AG04450 (cell line): Measurements from ENCODE around the gene PHF14. TPM values are rescaled to one million over a fixed set of nuclear protein-coding genes. Genes with fewer than 3 reads are reported as not detected.
"Not testable (repeated sequence)": the region's sequence is repeated elsewhere in the genome, so short reads cannot be mapped to it uniquely, and the experiment has no call there.

Experiments used
- CTCF ChIA-PET: fragments of 300-600, 350-600 bp; formaldehyde crosslinking; extraction: SDS; loops from one replicate; lab custom pipeline; 2022; ENCODE audit warnings: antibody characterized with exemption, inconsistent platforms; lab: Charles Lee
- POLR2A ChIA-PET: fragments of 350-600 bp; formaldehyde crosslinking; extraction: SDS; loops from one replicate; lab custom pipeline; 2021; ENCODE audit warnings: antibody characterized with exemption, inconsistent platforms; lab: Yijun Ruan, JAX
- DNase-seq: peaks from one replicate; pipeline ENCODE4 v3.0.0-alpha.2; 2011; ENCODE audit warnings: low read depth, low spot score
- H3K27ac ChIP-seq: one replicate; pipeline ENCODE4 v1.5.1; 2012; ENCODE audit warnings: low read depth, low read length, control low read depth
- H3K27me3 ChIP-seq: one replicate; pipeline ENCODE4 v1.6.0; 2012; ENCODE audit warnings: low read length; ENCODE audit not compliant: control insufficient read depth, insufficient read depth
- H3K4me3 ChIP-seq: 2 replicates; pipeline ENCODE4 v1.5.1; 2011; ENCODE audit warnings: mild to moderate bottlenecking, low read depth, low read length, control low read depth
- H3K9me3 ChIP-seq: 2 replicates; pipeline ENCODE4 v1.5.1; 2012; ENCODE audit warnings: low read length; ENCODE audit not compliant: control insufficient read depth, insufficient read depth
- polyA plus RNA-seq: library from polyadenylated mRNA; depleted of rRNA; stranded (reverse); fragments of >200 nt; gene quantifications from 2 replicates; pipeline ENCODE4 v1.2.3, GENCODE V29; 2011
- TF ChIP-seq, protein P1 (sequence below): IDR thresholded peaks from 2 replicates; pipeline ENCODE4 v1.5.1; 2011; ENCODE audit warnings: low read depth, low read length, control low read depth, inconsistent platforms

Gene PHF14
- polyA plus RNA-seq, 1 experiment = 26.2 TPM

DNA sequence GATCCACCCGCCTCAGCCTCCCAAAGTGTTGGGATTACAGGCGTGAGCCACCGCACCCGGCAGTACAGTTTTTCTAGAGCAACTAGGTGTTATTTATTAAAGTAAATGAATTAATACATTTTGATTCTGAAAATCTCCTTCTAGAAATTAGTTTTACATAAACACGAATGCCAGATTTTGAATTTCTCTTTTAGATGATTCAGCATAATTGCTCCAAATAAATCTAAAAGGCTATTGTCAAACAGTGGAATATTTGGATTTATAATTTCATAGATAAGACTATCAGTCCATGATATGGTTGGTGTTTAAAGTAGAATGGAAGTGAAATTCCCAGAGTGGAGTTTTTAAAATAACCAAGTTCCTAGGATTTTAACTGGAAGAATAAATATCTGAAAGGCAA is 1.5 kb upstream of the PHF14 start:
- H3K9me3 ChIP-seq = no peaks in the 10 kb centered on the region
- no peak for DNase-seq
- no peaks in the 10 kb centered on the region for H3K27me3 ChIP-seq
- H3K27ac ChIP-seq = no peak overlapping the region
- TF ChIP-seq, protein P1, sequence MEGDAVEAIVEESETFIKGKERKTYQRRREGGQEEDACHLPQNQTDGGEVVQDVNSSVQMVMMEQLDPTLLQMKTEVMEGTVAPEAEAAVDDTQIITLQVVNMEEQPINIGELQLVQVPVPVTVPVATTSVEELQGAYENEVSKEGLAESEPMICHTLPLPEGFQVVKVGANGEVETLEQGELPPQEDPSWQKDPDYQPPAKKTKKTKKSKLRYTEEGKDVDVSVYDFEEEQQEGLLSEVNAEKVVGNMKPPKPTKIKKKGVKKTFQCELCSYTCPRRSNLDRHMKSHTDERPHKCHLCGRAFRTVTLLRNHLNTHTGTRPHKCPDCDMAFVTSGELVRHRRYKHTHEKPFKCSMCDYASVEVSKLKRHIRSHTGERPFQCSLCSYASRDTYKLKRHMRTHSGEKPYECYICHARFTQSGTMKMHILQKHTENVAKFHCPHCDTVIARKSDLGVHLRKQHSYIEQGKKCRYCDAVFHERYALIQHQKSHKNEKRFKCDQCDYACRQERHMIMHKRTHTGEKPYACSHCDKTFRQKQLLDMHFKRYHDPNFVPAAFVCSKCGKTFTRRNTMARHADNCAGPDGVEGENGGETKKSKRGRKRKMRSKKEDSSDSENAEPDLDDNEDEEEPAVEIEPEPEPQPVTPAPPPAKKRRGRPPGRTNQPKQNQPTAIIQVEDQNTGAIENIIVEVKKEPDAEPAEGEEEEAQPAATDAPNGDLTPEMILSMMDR = no peak
- no peak overlapping the region for H3K4me3 ChIP-seq
- ChIA-PET CTCF (interaction anchor here (0.6 kb wide), 1 partner anchor 380 kb away, joined by 4 read pairs; no protein-coding TSS in a partner anchor), POLR2A (no interaction called here)

DNA sequence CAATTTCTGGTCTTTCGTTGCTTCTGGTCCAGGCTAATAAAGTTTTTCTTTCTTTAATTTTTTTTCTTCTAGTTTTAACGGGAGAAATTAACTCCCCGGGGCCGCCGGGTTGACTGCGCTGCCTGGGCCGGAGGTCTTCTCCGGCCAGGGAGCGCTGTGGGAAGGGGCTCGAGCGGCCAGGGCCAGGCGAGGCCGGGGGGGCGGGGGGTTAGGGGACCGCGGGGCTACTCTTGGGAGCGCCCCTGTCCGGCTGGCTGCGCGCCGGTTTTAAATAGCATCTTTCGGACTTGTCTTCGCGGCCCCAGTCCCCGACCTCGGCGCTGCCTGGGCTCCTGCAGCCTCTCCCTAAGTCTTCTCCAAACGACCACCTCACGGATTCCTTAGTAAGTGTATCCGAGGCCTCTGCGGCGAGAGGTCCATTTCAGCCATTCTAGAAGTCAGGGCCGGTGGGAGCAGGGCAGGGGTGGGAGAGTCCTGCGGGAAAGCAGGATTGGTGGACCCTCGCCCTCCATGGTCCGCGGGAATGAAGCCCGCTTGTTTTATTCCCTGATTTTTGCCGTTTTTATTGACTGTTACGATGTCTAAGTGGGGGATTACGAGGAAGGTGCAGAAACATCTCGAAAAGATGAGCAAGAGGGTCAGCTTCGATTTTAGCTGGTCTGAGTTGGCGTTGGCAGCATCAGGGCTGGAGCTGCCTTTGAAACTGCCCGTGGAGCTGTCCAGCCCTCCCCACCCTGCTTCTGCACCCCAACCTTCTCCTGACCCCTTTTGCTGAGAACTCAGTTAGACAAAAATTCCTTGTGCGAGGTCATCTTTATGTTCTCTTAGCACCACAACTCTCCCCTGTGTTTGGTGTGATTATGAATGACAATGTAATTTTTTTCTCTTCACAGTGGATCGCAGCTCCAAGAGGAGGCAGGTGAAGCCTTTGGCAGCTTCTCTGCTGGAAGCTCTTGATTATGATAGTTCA is 555 bp downstream of the PHF14 start:
- DNase-seq = no peak
- TF ChIP-seq, protein P1 = no peak
- Histone ChIP-seq H3K27ac (peak overlapping the region; percentile 82), H3K27me3 (no peaks in the 10 kb centered on the region), H3K9me3 (no peaks in the 10 kb centered on the region), H3K4me3 (peak overlapping the region; percentile 85)
- POLR2A ChIA-PET = interaction anchor here (0.8 to 2.6 kb wide), 4 partner anchors 34 to 1344 kb away, joined by 3 to 32 read pairs (median 4); a partner anchor contains a TSS
- CTCF ChIA-PET = interaction anchor here (0.6 to 1.2 kb wide), 2 partner anchors 238 to 265 kb away, joined by 3 to 6 read pairs; no protein-coding TSS in a partner anchor

DNA sequence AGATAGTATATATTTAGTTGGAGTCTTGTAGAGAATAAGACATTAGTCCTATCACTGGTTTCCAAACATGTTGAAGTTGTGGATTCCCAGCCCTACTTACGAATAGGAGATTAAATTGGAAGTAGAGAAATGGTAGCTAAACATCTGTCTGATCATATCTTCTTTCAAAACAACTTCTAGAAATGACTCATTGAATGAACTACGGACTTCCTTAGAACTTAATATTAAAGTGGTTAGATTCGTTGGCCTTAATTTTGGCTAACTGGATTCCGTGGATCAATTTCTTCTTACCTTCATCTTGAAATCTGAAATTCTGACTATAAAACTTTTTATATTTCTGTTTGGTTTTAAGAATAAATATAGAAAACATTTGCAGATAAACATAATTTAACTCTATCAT is 3.4 kb downstream of the PHF14 start:
- Histone ChIP-seq H3K4me3 (no peak overlapping the region), H3K27ac (no peak overlapping the region), H3K27me3 (no peaks in the 10 kb centered on the region), H3K9me3 (no peaks in the 10 kb centered on the region)
- DNase-seq = no peak
- POLR2A ChIA-PET = no interaction called here
- TF ChIP-seq, protein P1 = no peak
- CTCF ChIA-PET = no interaction called here

DNA sequence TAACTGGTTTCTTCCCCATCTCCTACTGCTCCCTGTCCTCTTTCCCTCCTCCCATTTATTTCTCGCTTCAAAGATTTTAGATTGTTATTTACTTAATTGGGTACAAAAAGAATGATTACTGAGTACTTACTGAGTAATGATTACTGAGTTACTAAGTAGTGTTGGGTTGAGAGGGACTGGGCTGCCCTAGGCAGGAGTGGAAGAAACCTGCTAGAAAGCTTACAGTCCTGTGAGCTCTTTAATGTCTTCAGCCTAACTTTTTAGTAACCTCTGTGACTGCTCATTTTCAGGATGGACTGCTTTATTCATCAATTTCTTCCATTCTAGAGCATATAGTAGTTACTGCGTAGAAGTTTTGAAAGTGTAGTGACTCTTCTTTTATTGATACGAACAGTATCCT is 7.6 kb downstream of the PHF14 start:
- H3K4me3 ChIP-seq = no peak overlapping the region
- TF ChIP-seq, protein P1 = no peak
- no peak for DNase-seq
- CTCF ChIA-PET = no interaction called here
- no peak overlapping the region for H3K27ac ChIP-seq
- POLR2A ChIA-PET = no interaction called here
- no peaks in the 10 kb centered on the region for H3K9me3 ChIP-seq
- no peaks in the 10 kb centered on the region for H3K27me3 ChIP-seq

DNA sequence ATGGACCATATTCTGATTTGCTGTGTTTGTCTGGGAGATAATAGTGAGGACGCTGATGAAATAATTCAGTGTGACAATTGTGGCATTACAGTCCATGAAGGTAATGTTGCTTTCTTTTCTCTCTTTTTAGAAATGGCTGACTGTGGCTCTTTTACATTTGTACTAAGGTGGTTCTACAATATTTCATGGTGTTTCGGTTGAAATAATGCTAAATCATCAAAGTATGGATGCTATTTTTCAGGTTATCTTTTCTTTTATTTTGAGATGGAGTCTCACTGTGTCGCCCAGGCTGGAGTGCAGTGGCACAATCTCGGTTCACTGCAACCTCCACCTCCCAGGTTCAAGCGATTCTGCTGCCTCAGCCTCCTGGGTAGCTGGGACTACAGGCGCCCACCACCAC is 17.1 kb downstream of the PHF14 start:
- POLR2A ChIA-PET, H3K4me3 ChIP-seq, CTCF ChIA-PET, DNase-seq, H3K27ac ChIP-seq, H3K9me3 ChIP-seq, H3K27me3 ChIP-seq: not testable (repeated sequence)

DNA sequence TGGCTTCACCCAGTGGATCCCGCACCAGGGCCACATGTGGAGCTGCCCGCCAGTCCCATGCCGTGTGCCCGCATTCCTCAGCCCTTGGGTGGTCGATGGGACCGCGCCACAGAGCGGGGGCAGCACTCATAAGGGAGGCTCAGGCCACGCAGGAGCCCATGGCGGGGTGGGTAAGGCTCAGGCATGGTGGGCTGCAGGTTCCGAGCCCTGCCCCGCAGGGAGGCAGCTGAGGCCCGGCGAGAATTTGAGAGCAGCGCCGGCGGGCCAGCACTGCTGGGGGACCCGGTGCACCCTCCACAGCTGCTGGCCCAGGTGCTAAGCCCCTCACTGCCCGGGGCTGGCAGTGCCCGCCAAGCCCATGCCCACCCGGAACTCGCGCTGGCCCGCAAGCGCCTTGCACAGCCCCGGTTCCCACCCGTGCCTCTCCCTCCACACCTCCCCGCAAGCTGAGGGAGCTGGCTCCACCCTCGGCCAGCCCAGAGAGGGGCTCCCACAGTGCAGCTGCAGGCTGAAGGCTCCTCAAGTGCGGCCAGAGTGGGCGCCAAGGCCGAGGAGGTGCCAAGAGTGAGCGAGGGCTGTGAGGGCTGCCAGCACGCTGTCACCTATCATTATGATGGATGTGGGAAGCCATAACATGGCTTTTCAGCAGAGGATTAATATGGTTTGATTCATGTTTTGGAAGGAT is 22.0 kb downstream of the PHF14 start:
- H3K9me3 ChIP-seq, DNase-seq, POLR2A ChIA-PET, H3K4me3 ChIP-seq, H3K27ac ChIP-seq, CTCF ChIA-PET, H3K27me3 ChIP-seq: not testable (repeated sequence)
